IPS-NIHi7 (cell line): Measurements from ENCODE around the gene LPIN1.

ENCODE experiments used
- DNase-seq: peaks from one replicate; pipeline ENCODE4 v3.0.0; 2012; ENCODE audit warnings: mixed read lengths; ENCODE audit errors: extremely low spot score

Gene LPIN1, protein sequence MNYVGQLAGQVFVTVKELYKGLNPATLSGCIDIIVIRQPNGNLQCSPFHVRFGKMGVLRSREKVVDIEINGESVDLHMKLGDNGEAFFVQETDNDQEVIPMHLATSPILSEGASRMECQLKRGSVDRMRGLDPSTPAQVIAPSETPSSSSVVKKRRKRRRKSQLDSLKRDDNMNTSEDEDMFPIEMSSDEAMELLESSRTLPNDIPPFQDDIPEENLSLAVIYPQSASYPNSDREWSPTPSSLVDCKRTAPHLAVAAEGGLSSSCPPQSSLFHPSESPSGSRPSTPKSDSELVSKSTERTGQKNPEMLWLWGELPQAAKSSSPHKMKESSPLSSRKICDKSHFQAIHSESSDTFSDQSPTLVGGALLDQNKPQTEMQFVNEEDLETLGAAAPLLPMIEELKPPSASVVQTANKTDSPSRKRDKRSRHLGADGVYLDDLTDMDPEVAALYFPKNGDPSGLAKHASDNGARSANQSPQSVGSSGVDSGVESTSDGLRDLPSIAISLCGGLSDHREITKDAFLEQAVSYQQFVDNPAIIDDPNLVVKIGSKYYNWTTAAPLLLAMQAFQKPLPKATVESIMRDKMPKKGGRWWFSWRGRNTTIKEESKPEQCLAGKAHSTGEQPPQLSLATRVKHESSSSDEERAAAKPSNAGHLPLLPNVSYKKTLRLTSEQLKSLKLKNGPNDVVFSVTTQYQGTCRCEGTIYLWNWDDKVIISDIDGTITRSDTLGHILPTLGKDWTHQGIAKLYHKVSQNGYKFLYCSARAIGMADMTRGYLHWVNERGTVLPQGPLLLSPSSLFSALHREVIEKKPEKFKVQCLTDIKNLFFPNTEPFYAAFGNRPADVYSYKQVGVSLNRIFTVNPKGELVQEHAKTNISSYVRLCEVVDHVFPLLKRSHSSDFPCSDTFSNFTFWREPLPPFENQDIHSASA

GRCh38 chr2:11746376-11746806, at the start of gene LPIN1:
TSS of gene LPIN1 (plus strand) at chr2:11746632. CDS start at chr2:11765542, 18,910 bp downstream.
- peak; percentile 93 for DNase-seq

DNA sequence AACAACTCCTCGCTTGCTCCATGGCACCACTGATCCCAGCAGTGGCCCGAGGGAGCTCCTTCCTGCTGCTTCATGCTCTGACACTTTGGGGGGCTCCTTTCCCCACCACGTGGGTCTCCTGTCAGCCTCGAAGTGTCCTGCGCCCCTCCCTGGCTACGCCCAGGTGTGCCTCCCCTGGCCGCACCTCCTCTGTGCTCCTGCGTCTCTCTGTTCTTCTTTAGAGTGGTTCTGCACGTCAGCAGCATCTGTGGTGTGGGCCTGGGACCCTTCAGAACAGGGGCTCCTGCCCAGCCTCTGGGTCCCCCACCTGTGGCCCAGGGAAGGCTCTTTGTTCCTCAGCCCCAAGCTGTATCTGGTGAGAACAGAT, 49.7 kb upstream of the LPIN1 start:
- DNase-seq, result no peak

DNA sequence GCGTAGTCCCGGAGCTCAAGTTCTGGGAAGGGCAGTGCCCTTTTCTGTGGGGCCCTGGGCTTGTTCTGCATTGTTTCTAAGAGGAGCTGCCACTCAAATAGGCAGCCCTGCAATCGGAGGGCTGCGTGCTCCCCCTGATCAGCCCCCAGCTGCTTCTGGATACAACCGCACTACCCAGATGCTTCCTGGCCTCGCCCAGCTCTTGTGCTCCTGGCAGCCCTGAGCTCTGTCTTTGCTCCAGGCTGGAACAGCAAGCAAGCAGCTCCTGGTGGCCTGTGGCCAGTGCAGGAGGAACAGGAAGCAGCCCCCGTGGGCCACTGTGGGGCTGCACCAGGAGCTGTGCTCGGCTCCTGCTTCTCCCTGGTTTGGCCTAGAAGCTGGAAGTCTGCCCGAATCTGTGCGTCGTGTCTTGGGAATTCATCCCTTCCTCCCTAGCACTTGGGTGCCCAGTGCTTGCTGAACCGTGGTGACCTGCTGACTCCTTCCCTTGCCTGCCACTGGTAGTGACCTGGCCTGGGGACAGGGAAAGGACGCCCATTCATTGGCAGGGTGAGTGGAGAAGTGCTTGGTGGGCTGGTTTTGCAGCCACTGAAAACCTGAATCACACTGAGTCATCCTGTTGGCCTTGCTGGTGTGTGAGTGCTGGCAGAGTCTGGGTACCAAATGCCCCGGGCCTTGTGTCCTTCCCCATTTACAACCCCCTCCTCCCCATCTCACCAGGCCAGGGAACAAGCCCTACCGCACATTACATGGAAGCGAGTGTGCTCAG, 49.1 kb upstream of the LPIN1 start:
- no peak for DNase-seq

GRCh38 chr2:11698009-11698922, 48.2 kb upstream of the LPIN1 start:
- DNase-seq, result no peak

GRCh38 chr2:11699686-11700670, 46.5 kb upstream of the LPIN1 start:
- no peak for DNase-seq

- no peak for DNase-seq
Observed at GRCh38 chr2:11701206-11701605, 45.2 kb upstream of the LPIN1 start.

DNA sequence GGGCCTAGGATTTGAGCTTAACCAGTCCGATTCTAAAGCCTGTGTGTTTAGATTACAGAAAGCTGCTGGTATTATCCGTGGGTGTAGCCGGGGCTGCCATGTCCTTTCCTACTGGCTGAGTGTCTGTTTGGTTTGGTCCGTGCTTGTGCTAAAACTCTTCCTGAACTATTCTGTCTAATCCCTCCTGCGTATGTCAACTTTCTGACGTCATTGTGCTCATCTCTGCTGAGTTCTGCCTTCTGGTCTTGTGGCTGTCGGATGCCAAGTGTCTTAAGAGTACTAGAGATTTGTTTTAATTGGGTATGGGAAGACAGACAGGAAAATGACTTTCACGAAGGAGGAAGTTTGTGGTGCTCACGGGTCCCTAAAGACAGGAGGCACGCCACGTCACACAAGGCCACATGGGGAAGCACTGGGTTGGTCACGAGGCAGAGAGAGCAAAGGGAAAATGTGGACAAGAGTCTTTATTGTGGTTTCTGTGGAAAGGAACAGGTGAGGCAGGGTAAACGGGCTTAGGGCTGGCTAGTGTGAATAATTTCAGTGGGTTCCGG, 44.6 kb upstream of the LPIN1 start:
- DNase-seq, result no peak

GRCh38 chr2:11702946-11703345, 43.5 kb upstream of the LPIN1 start:
- no peak for DNase-seq

GRCh38 chr2:11703700-11704099, 42.7 kb upstream of the LPIN1 start:
- DNase-seq, result no peak

GRCh38 chr2:11705063-11705462, 41.4 kb upstream of the LPIN1 start:
- DNase-seq, result no peak

DNA sequence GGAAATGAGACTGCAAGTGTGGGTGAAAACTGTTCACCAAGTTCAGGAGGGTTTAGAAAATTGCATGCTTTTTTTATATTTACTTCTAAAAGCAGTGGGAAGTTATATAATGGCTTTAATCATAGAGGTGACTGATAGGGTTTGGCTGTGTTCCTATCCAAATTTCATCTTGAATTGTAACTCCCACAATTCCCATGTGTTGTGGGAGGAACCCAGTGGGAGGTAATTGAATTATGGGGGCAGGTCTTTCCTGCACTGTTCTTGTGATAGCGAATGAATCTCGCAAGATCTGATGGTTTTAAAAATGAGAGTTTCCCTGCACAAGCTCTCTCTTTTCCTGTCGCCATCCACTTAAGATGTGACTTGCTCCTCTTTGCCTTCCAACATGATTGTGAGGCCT, 40.7 kb upstream of the LPIN1 start:
- no peak for DNase-seq

GRCh38 chr2:11708106-11708505, 38.3 kb upstream of the LPIN1 start:
- no peak for DNase-seq

GRCh38 chr2:11709293-11709692, 37.1 kb upstream of the LPIN1 start:
- no peak for DNase-seq

- no peak for DNase-seq
Observed at GRCh38 chr2:11710210-11710609, 36.2 kb upstream of the LPIN1 start.

- no peak for DNase-seq
Observed at GRCh38 chr2:11710632-11711353, 35.6 kb upstream of the LPIN1 start.

GRCh38 chr2:11711354-11711716, 35.1 kb upstream of the LPIN1 start:
- DNase-seq, result no peak

DNA sequence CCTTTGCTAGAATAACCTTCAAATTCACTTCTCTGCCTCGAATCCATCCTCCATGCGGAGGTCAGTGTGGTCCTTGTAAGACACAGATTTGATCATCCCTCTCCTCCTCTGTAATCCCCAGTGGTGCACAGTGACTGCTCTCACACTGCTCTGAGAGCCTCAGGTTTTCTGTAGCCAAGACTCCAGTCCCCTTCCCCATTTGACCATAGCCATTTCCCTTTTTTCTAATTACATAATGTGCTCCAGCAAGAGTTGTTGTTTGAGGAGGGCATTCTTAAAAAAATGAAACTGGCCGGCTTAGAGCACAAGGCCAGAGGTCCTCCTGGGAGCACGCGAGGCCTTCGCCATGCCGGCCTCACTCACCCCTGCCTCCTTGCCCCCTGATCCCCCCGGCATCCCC, 34.7 kb upstream of the LPIN1 start:
- no peak for DNase-seq

- no peak for DNase-seq
Observed at GRCh38 chr2:11712866-11713265, 33.6 kb upstream of the LPIN1 start.

DNA sequence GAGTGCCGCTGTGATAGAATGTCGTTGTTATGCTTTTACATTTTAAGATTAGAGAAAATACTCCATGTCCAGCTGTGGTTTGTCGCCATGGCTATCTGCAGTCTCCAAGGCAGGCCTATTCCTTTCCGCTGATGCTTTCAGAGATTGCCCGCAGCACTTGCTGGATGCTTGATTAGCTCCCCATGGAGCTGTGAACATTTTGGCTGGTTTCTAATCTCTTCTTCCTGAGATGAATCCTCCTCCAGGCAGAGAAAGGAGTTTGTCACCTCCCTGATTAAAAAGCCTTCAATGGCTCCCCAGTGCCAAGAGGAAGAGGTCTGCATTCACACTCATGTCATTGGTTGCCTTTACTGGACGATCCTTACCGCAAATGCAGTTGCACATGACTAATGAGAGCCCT, 32.6 kb upstream of the LPIN1 start:
- DNase-seq, result no peak
